Esophagus squamous epithelium (tissue), 5 donors: ENCODE results near the gene SENP3. TPM values are rescaled to one million over a fixed set of nuclear protein-coding genes. Genes with fewer than 3 reads are reported as not detected.

Source experiments
- DNase-seq: peaks from one replicate; lab custom pipeline; 2025; lab: John Stamatoyannopoulos, UW
- H3K27ac ChIP-seq, 4 donors: fragments of 200-600 bp; sonication (generic); one replicate each; pipeline ENCODE4 v1.5.1; 2016 to 2019; ENCODE audit warnings: mild to moderate bottlenecking in 1 of 4
- H3K27me3 ChIP-seq, 4 donors: fragments of 200-600 bp; sonication (generic); 1 replicate in 3 of 4; 2 replicates in 1 of 4; pipeline versions ENCODE4 v1.5.1 to v1.6.0; 2017 to 2021; ENCODE audit warnings: antibody characterized with exemption in 1 of 4
- H3K36me3 ChIP-seq, 3 donors: fragments of 200-600 bp; sonication (generic); one replicate each; pipeline ENCODE4 v1.5.1; 2016 to 2019
- H3K4me1 ChIP-seq, 3 donors: fragments of 200-600 bp; sonication (generic); one replicate each; pipeline ENCODE4 v1.5.1; 2017 to 2019
- H3K4me3 ChIP-seq, 4 donors: fragments of 200-600 bp; sonication (generic); 1 replicate in 3 of 4; 2 replicates in 1 of 4; pipeline ENCODE4 v1.5.1; 2016 to 2019; ENCODE audit warnings: mild to moderate bottlenecking in 2 of 4, moderate library complexity in 1 of 4
- H3K9me3 ChIP-seq, 3 donors: fragments of 200-600 bp; sonication (generic); one replicate each; pipeline ENCODE4 v1.5.1; 2016 to 2019
- POLR2A ChIP-seq, 4 donors: fragments of 450-650 bp; IDR thresholded peaks; one replicate each; pipeline ENCODE4 v1.6.1; 2017; ENCODE audit warnings: antibody characterized with exemption in 4 of 4, mild to moderate bottlenecking in 4 of 4, moderate library complexity in 3 of 4
- WGBS, 2 donors: methylation state at CpG; one replicate each; pipeline ENCODE4 v1.1.5; 2018; 5-methylcytosine and 5-hydroxymethylcytosine counted together
- intact Hi-C: fragments of 100-400 bp; cut with DNase I; formaldehyde crosslinking; loops from one replicate; pipeline ENCODE4 v1.15.0; 2022
- total RNA-seq, 4 donors: library from RNA; depleted of rRNA; stranded (reverse); fragments of >200 nt; gene quantifications; one replicate each; pipeline ENCODE4 v1.1.0, GENCODE V29; 2016
- TF ChIP-seq, protein P1 (sequence below), 6 experiments: fragments of 450-650 bp in 4 of 6; fragments of 200-600 bp in 2 of 6; sonication (generic) in 2 of 6; IDR thresholded peaks; one replicate each; pipeline ENCODE4 v1.5.1; 2016 to 2019; ENCODE audit warnings: antibody characterized with exemption in 6 of 6, mild to moderate bottlenecking in 4 of 6, moderate library complexity in 4 of 6
- donor health status: DM: yes; HTN: yes; CAD: no.

SENP3 gene
- total RNA-seq, 4 donors from 2014 or later: 32.1 to 65.4 (median 48.3) TPM

DNA sequence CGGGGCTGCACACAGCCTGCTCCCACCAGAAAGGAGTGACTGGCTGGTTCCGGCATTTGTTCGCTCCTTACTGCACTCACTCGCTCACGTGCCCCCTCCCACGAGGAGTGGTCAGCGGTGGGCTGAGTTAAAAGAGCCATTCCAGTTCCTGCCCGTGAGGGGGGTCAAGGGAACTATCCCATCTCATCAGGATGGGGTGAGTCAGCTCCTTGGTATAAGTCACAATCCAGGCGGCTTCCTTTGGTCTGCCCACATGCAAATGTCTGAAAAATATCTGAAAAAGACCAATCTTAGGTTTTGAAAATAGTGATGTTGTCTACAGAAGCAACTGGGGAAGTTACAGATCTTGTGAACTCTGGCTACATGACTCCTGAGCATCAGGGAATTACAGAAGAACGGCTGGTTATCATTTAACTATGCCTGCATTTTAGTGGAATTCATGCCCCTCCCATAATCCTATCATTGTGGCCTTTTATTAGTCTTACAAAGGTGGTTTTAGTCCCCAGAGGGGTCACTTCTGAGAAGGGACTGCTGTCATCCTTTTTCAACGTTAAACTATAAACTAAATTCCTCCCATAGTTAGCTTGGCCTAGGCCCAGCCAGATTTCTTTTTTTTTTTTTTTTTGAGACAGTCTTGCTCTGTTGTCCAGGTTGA is 22.7 kb upstream of the SENP3 start:
- no peak for DNase-seq
- Histone ChIP-seq H3K4me1 (no peaks in the 10 kb centered on the region), H3K36me3 (no peaks in the 10 kb centered on the region), H3K9me3 (peaks cover 0 to 16% (median 12%) of the 10 kb centered on the region in 3 donors), H3K27me3 (no peaks in the 10 kb centered on the region), H3K27ac (no peak overlapping the region), H3K4me3 (no peak overlapping the region)
- WGBS, 2 donors: 79 to 85% methylated on average over 4 to 10 of the region's 11 CpGs
- TF ChIP-seq, protein P1, sequence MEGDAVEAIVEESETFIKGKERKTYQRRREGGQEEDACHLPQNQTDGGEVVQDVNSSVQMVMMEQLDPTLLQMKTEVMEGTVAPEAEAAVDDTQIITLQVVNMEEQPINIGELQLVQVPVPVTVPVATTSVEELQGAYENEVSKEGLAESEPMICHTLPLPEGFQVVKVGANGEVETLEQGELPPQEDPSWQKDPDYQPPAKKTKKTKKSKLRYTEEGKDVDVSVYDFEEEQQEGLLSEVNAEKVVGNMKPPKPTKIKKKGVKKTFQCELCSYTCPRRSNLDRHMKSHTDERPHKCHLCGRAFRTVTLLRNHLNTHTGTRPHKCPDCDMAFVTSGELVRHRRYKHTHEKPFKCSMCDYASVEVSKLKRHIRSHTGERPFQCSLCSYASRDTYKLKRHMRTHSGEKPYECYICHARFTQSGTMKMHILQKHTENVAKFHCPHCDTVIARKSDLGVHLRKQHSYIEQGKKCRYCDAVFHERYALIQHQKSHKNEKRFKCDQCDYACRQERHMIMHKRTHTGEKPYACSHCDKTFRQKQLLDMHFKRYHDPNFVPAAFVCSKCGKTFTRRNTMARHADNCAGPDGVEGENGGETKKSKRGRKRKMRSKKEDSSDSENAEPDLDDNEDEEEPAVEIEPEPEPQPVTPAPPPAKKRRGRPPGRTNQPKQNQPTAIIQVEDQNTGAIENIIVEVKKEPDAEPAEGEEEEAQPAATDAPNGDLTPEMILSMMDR (IDR thresholded peaks at IDR 0.05): no peak
- no peak for TF ChIP-seq POLR2A (IDR thresholded peaks at IDR 0.05)
- intact Hi-C loops: no loop called here

DNA sequence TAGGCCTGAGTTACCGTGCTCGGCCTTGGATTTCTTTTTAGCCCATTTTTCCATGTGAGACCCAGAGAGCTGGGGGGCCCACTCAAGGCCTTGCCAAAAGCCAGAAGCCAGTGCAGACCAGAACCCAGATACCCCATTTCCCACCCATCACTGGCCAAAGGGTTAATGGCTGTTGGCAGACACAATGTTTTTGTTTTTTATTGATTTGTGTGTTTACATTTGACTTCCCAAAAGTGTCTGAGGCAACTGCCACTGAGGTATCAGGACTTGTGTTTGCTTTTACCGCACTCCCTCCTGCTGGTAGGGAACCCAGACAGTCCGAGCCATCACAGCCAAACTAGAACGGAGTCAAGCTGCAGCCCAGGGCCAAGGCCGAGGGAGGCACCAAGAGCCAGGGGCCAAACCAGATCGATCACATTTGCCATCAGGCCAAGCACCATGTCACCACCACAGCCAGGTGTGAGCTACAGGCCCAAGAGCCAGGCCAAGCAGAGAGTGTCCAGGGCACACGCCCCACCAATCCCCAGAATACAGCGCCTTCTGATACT is 20.6 kb upstream of the SENP3 start:
- WGBS, 2 donors: 90 to 97% methylated on average over 5 to 6 of the region's 9 CpGs
- no peak for DNase-seq
- Histone ChIP-seq H3K9me3 (peaks cover 0 to 16% (median 12%) of the 10 kb centered on the region in 3 donors), H3K4me1 (no peaks in the 10 kb centered on the region), H3K27ac (no peak overlapping the region), H3K27me3 (no peaks in the 10 kb centered on the region), H3K36me3 (no peaks in the 10 kb centered on the region), H3K4me3 (no peak overlapping the region)
- intact Hi-C loops: no loop called here
- TF ChIP-seq, protein P1 (IDR thresholded peaks at IDR 0.05): no peak
- TF ChIP-seq POLR2A (IDR thresholded peaks at IDR 0.05): no peak

DNA sequence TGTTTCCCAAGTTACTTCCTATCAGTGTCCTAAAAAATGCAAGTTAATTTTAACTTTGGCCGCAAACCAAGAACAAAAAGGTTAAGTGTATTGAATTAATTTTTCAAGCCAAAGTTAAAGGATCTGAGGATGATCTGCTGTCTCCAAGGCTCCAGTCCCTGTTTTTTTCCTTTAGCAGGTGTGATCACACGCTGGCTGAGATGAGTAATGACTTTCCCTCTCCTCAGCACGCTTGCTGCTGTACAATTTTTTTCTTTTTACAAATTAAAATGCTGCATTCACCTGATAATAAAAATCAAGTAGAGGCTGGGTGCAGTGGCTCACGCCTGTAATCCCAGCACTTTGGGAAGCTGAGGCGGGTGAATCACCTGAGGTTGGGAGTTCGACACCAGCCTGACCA is 16.8 kb upstream of the SENP3 start:
- no peaks in the 10 kb centered on the region for H3K27me3 ChIP-seq
- no peaks in the 10 kb centered on the region for H3K9me3 ChIP-seq
- no peak overlapping the region for H3K4me3 ChIP-seq
- WGBS, 2 donors: 64 to 69% methylated on average over 6 of the region's 6 CpGs
- intact Hi-C loops: no loop called here
- H3K27ac ChIP-seq: no peak overlapping the region
- DNase-seq: no peak
- TF ChIP-seq, protein P1 (IDR thresholded peaks at IDR 0.05): no peak
- no peak for TF ChIP-seq POLR2A (IDR thresholded peaks at IDR 0.05)
- no peaks in the 10 kb centered on the region for H3K36me3 ChIP-seq
- peaks cover 10 to 22% (median 17%) of the 10 kb centered on the region in 3 donors for H3K4me1 ChIP-seq

DNA sequence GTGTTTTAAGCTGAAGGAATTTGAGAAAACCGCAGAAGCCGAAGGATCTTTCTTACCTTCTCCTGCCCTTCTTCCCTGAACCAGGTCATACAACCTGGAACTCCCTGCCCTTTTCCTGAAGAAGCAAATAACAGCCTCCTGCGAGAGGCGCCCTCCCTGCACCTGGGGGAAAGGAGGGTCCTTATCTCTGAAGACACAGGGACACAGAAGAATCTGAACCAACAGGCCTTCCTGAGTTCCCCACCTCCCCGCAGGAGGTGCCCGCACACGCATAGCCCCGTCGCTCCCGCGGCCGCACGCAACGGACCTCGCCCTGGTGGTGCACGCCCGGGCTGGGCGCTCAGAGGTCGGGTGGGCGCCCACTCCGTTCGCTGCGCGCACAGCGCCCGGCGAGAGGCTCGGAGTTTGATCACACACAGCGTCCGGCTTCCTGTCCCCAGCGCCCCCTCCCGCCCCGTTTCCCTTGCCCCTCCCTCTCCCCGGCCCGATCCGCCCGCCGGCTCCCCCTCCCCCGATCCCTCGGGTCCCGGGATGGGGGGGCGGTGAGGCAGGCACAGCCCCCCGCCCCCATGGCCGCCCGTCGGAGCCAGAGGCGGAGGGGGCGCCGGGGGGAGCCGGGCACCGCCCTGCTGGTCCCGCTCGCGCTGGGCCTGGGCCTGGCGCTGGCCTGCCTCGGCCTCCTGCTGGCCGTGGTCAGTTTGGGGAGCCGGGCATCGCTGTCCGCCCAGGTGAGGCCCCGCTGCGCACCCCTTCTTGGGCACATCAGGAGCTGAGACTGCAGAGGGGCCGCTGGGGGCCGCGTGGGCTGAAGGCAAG is 12.9 kb upstream of the SENP3 start, which contains the start of gene TNFSF12:
Gene TNFSF12, plus strand, starts transcription at position 474 of the 816 bp plus-strand sequence. Its CDS starts 96 bp downstream, at position 570.
- WGBS, 2 donors: 0 to 2% methylated on average over 6 to 11 of the region's 65 CpGs
- intact Hi-C loops: no loop called here

More for the DNA sequence above, 12.9 kb upstream of the SENP3 start, which contains the start of gene TNFSF12:
- TF ChIP-seq, protein P1 (IDR thresholded peaks at IDR 0.05): peak in 1 of 6 experiments; percentile 27
- TF ChIP-seq POLR2A (IDR thresholded peaks at IDR 0.05): peak in 2 of 4 donors; percentile 30 to 38
- Histone ChIP-seq H3K9me3 (no peaks in the 10 kb centered on the region), H3K4me1 (peaks cover 15 to 34% (median 17%) of the 10 kb centered on the region in 3 donors), H3K4me3 (peak within 1 kb of the TSS; percentile 57 to 88 (median 66)), H3K27ac (peak within 1 kb of the TSS; percentile 80 to 97 (median 89)), H3K36me3 (peaks cover 0 to 12% (median 0%) of the 10 kb centered on the region in 3 donors), H3K27me3 (no peaks in the 10 kb centered on the region)
- no peak for DNase-seq
